Stimulated activated CD4-positive, alpha-beta T cell treated with anti-CD3 and anti-CD28 coated beads, TNF-alpha, amount 100 ng/mL, for 24 hours (primary cell): ENCODE results near the gene RPL36AL.
"Not testable (repeated sequence)": the region's sequence is repeated elsewhere in the genome, so short reads cannot be mapped to it uniquely, and the experiment has no call there.

Source experiments
- DNase-seq, 3 experiments: peaks; one replicate each; pipeline ENCODE4 v3.0.0-alpha.2; 2020; ENCODE audit warnings: low read depth in 3 of 3

Gene RPL36AL

DNA sequence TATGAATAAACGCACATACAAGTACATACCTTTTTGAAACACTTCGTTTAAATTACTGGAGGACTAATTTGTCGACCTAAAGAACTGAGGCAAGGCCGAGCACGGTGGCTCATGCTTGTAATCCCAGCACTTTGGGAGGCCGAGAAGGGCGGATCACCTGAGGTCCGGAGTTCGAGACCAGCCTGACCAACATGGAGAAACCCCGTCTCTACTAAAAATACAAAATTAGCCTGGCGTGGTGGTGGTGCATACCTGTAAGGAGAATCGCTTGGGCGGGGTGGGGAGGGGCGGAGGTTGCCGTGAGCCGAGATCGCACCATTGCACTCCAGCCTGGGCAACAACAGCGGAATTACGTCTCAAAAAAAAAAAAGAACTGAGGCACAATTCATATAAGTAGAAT lies 1.2 kb downstream of the RPL36AL start:
- DNase-seq, result not testable (repeated sequence)

DNA sequence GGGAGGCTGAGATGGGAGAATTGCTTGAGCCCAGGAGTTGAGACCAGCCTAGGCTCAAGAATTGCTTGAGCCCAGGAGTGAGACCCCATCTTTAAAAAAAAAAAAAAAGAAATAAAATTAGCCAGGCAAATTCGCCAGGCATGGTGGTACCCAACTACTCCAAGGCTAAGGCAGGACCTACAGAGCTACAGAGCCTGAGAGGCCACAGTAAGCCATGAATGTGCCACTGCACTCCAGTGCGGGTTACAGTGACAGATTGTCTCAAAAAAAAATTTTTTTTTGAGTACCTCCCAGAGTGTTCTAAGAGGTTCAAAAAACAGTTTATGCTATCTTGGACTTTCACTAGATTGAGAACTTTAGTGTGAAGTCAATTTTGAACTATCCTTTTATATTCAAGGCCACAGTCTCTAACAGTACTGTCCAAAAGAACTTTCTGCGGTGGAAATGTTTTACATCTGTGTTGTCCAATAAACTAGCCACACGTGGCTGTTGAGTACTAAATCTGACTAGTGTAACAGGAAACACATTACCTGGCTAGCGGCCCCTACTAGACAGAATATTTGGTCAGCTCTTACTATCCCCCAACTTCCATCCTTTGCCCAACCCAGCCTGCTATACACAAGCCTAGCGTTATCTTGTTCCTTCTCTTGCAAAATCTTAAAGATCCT lies 2.4 kb downstream of the RPL36AL start:
- no peak for DNase-seq

DNA sequence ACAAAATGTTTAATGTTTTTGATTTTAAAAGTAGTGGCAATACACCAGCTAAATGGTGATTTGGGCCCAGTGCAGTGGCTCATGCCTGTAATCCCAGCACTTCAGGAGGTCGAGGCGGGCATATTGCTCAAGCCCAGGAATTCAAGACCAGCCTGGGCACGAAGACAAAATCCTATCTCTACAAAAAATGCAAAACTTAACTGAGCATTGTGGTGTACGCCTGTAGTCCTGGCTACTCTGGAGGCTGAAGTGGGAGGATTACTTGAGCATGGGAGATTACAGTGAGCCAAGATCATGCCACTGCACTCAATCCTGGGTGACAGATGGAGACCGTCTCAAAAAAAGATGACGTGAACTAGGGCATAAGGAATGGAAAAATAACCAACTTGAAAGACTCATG lies 4.7 kb downstream of the RPL36AL start:
- DNase-seq, result no peak

DNA sequence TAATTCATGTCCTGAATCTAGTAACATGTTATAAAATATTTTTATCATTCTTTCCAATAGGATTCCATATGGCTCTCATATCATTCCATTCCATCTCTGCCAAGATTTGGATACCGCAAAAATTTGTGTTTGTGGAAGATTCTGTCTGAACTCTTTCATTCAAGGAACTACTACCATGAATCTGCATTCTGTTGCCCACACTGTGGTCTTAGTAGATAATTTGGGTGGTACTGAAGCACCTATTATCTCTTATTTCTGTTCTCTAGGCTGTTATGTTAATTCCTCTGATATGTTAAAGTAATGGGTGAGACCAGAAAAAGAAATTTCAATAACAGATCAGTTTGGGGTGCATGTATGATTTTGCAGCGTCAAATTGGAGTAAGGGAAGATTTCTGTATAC lies 6.2 kb downstream of the RPL36AL start:
- no peak for DNase-seq

DNA sequence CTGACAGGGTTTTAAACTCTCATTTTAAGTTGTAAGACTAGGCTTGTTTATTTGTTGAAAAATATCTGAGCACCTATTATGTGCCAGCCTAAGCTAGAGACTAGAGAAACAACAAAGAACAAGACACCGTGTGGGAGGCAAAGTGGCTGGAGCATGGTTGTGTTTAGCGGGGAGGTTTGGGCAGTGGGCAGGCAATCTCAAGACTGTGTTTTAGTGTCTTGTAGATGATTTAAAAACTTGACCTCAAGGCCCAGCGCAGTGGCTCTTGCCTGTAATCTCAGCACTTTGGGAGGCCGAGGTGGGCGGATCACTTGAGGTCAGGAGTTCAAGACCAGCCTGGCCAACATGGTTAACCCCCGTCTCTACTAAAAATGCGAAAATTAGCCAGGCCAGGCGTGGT lies 7.8 kb downstream of the RPL36AL start:
- DNase-seq, result no peak

DNA sequence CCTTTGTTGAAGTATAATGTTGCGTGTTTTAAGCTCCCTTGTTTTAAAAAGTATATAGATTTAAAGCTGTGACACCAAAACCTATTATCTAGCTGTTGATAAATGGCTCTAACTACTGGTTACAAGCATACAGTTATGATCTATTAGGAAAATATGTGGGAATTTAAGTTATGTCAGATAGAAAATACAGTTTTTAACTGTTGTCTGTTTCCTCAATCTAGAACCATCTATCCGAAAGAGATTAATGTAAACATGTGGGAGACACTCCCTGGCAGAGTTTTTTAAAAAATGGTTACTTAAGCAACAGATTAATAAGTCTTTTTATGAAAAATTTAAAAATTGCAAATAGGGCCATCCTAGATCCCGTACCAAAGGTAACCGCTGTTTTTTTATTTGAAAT lies 8.2 kb downstream of the RPL36AL start:
- no peak for DNase-seq

DNA sequence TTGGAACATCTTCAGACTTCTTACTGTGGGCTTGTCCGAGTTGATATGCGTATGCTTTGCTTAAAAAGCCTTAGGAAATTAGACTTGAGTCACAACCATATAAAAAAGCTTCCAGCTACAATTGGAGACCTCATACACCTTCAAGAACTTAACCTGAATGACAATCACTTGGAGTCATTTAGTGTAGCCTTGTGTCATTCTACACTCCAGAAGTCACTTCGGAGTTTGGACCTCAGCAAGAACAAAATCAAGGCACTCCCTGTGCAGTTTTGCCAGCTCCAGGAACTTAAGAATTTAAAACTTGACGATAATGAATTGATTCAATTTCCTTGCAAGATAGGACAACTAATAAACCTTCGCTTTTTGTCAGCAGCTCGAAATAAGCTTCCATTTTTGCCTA lies 12.8 kb downstream of the RPL36AL start:
- no peak for DNase-seq

DNA sequence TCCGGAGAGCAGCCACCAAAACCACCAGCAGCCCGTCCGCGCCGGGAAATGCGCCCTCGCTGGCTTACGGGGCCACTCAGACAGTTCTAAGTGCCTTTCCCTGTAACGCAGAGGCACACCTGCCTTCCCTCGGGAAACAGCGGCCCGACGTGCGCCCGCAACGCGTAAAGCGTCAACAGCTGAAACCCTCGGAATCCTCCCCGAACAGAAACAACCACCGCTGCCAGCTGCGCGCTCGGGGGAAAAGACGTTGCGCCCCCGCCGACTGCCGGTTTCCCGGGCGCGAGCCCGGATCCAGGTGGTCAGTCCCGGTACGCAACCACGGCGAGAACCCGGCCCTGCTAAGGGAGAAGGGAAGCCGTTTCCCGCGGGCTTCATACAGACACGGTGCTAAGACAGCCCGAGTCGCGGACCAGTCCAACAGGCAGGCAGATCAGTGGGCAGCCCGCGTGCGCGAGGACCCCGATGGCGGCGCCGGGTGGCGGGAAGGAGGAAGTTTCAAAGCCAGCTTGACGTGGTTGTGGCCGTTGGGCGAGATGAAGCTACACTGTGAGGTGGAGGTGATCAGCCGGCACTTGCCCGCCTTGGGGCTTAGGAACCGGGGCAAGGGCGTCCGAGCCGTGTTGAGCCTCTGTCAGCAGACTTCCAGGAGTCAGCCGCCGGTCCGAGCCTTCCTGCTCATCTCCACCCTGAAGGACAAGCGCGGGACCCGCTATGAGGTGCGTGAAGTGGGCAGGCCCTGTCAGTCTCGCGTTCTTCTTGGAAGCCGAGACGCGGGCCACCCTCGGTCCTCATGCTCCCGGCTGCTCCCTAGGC lies 21.7 kb downstream of the RPL36AL start, which contains the start of gene LRR1:
Gene LRR1, plus strand, starts transcription at position 456 of the 816 bp plus-strand sequence. Its CDS starts 81 bp downstream, at position 537.
- DNase-seq, result peak; percentile 71 to 81 (median 81)

DNA sequence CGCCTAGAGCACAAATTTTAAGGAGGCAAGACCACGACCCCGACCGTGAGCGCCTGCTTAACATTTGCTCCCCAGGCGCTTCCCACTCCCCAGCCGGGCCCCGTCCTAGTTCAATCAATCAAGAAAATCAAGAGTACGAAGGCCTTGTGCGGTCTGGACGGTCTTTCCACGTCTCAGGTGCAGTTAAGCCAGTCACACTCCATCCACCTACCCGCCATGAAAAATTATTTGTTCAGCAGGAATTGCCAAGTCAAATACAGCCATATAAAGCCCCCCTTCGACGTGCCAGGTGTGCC lies 22.3 kb downstream of the RPL36AL start:
- DNase-seq, result no peak

DNA sequence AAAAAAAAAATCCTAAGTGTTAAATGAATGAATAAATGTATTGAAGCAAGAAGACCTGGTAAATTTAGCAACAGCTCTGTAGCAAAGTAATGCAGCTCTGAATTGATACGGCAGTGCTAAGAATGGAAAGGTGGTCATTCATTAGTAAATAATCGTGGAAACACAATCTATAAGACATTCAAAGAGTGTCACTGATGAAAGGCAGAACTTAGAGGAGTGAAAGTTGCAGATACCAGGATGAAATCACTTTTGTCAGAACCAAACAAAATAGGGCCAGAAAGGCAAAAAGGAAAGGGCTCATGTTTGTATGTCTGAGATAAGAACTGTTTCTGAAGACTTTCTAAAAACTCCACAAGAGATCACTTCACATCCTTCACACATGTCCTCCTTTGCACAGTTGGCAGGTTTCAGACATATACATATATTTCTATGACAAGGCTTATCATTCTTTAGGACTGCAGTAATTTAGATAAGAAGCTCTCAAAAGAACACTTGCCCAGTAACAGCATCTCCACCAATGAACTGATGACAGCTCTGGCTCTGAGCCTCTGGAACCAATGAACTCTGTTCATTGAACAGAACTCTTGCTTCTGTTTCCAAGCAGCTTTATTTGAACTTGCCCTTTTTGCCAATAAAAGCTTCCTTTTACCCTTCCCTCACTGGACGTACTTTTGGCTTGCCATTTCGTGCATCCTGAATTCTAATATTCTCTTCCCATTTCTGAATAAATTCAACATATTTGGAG lies 25.9 kb downstream of the RPL36AL start:
- no peak for DNase-seq

DNA sequence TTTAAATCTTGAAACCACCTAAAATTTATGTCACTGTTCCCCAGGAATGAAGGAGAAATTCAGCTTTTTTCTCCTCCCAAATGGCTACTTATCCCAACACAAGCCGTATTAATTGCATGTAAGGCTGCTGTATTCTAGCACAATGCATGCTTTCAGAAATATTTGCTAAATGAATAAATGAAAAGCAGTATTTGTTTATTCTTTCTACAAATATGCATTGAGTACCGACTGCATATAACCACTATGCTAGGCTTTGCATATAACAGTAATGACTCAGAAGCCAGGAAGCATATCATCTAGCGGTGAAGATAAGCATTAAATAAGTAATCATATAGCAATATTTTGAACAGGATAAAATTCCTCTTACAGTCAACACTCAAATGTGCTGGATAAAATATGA lies 27.4 kb downstream of the RPL36AL start:
- DNase-seq, result no peak

DNA sequence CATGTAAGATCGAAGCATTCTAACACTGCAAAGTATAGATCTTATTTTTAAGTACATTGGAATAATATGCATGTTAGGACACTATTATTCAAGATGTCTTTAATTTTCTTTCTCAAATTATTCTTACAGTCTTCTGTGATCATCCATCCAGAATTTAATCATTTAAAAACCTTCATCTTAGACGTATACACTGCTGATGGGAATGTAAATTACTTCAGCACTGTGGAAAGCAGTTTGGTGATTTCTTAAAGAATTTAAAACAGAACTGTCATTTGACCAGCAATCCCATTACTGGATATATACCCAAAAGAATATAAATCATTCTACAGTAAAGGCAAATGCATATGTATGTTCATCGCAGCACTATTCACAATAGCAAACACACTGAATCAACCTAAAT lies 31.0 kb downstream of the RPL36AL start:
- DNase-seq, result no peak

DNA sequence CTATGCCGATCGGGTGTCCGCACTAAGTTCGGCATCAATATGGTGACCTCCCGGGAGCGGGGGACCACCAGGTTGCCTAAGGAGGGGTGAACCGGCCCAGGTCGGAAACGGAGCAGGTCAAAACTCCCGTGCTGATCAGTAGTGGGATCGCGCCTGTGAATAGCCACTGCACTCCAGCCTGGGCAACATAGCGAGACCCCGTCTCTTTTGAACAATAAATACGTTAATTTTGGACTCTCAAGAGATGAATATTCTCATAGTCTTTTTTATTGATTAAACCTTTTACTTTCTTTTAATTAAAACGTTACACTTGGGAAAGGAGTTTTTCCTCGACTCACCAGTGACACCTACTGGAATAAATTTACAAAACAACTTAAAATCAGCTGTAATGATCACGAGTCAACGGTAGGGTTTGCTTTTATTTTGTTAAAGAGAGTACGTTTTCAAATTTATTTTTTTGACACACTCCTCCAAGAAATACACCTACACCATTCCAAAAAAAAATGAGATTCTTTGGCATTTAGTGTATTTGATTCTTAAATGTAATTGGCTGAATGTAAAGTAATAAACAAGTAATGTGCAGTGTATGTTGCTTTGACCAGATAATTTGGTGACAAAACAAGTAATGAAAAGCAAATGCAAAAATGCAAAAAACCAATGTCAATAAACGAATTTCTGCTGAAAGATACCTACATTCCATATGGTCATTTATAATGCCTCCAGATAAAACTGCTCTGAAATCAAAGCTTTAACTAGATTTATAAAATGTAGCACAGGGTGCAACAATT lies 33.6 kb downstream of the RPL36AL start:
- peak in 2 of 3 experiments; percentile 38 to 59 for DNase-seq

DNA sequence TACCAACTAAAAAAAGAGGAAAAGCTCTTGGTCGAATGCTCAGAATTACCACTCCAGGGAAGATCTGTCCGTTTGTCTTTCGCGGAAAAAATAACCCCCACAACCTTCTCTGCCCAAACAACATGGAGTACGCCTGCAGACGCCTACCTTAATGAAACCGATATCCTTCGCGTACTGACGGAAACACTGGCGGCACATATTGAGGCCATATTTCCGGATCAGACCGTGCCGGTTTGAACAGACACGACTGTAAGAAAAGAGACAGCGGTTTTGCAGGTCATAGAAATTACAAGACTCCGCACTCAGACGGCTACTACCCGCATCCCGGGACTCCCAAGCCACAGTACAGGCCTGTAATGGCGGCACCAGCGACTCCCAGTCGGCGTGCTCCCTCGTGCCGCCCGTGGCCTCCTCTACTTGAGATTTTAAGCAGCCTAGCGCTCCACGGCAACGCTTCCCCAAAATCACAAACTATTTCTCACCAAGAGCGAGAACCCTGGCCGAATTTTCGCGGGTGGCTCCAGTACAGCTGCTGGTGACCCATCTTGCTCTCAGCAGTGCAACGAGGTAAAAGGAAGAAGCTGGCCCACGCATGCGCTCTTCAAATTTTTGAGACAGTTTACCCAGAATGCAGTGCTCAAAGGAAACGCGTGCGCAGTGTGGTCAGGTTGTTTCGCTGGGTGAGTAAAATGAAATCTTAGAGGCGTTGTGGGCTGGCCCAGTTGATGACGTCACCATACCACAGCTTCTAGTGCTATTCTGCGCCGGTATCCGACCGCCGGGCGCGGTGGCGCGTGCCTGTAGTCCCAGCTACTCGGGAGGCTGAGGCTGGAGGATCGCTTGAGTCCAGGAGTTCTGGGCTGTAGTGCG lies 34.4 kb downstream of the RPL36AL start, which contains the start of gene RPS29:
Gene RPS29, minus strand, starts transcription at position 578 of the 870 bp plus-strand sequence. Its CDS starts 34 bp downstream, at position 544.
- DNase-seq, result peak; percentile 97 to 98 (median 97)

DNA sequence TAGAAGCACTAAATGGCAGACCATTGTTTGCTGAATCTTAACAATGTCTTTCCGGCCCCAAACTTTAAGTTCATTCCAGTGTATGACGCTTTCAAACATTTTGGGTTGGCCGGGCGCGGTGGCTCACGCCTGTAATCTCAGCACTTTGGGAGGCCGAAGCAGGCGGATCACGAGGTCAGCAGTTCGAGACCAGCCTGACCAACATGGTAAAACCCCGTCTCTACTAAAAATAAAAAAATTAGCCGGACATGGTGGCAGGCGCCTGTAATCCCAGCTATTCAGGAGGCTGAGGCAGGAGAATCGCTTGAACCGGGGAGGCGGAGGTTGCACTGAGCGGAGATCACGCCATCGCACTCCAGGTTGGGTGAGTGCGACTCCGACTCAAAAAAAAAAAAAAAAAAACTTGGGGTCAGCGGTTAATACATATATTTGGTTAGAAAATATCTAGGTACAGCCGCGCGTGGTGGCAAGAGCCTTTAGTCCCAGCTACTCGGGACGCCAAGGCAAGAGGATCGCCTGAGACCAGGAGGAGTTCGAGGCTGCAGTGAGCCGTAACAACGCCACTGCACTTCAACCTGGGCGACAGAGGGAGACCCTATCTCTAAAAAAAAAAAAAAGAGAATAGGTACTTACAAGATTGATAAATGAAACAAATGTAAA lies 35.3 kb downstream of the RPL36AL start:
- not testable (repeated sequence) for DNase-seq

DNA sequence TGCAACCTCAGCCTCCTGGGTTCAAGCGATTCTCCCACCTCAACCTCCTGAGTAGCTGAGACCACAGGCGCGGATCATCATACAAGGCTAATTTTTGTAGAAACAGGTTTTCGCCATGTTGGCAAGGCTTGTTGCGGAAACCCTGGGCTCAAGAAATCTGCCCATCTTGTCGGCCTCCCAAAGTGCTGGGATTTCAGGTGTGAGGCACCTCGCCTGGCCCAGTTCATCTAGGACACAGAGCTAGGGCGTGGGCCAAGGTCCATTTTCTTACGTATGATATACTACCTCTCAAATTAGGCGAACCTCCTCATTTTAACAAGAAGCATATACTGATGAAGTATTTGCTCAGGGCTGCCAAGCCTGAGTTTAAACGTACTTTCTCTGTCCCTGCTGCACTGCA lies 36.4 kb downstream of the RPL36AL start:
- no peak for DNase-seq

DNA sequence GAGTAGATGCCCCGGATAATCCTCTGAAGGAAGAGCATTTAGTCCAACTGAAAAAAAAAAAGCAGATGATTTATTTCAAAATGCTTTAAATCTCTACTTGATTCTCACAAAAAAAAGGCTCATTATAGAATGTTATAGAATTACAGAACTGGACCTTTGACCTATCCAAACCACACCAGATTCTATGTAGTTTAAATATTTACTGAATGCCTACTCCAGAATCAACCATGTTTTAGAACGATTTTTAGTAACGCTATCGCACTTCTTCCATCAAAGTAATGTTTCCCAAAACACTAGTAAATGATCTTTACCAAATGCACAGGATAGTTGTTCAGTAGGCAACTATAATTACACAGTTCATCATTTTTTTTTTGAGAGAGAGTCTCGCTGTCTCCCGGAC lies 36.8 kb downstream of the RPL36AL start:
- DNase-seq, result no peak

DNA sequence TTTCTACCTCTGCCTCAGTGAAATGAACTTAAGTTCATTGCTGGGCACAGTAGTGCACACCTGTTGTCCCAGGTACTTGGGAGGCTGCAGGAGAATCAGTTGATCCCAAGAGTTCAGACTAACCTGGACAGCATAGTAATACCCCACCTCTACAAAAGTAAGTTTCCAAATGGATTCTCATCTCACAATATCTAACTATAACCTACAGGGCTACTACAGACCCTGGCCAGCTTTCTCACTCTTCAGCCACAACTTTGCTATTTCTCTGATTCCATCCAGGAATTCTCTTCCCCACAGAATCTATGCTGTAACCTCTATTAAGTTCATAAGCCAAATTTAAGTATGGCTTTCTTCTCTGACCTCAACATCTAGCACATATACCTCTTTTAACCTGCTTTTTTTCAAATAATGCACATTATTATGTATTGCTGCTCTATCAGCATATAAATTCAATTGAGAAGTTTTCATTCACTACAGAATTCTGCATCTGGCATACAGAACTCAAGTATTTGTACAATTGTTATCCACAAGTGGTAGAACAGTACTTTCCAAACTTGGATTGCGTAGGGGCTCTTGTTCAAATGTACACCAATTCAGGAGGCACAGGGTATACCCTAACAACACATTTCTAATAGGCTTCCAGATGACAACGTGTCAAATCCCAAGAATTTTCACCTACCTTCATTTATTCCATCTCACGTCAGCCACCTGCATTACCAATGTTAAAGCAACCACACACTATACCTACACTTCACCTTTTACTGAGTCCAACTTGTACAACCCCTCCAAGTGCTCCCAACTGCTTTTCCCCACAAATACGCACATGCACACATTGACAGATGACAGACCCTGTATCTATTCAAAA lies 38.1 kb downstream of the RPL36AL start:
- DNase-seq, result no peak
